Measurements from ENCODE around the gene NEUROG3.

NEUROG3 gene

DNA sequence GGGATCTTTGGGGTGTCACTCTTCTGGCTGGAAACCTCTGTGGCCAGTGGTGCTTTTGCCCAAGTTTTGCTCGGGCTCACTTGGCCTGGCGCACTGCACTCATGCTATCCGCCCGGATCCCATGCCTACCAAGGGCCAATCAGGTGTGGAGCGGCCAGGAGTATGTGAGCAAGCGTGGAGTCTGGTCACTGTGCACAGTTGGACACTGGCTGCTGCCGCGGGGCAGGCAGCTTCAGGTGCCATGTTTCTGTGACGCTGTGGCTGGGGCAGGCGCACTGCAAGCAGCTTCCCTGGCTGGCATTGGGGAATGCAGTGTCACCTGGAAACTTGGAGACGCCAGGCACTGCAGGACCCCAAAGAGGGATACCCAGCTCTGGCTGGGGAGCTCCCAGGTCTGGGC lies 45.3 kb downstream of the NEUROG3 start:
- Histone ChIP-seq H3K27me3 (ENCODE audit: insufficient read depth, low read depth) (no peaks in the 10 kb centered on the region), H2AFZ (ENCODE audit: low read depth) (no peak overlapping the region), H3K79me2 (ENCODE audit: insufficient read depth, low read depth) (no peaks in the 10 kb centered on the region), H3K4me3 (IDR thresholded peaks at IDR 0.05; ENCODE audit: insufficient read depth, low read depth, low read length) (no peak overlapping the region), H3K4me1 (ENCODE audit: low read depth, poor library complexity, severe bottlenecking) (no peaks in the 10 kb centered on the region), H3K36me3 (ENCODE audit: insufficient read depth) (no peaks in the 10 kb centered on the region), H3K9ac (no peak overlapping the region), H4K20me1 (ENCODE audit: insufficient read depth) (no peaks in the 10 kb centered on the region), H3K27ac (no peak overlapping the region), H3K4me2 (no peak overlapping the region)
- TF ChIP-seq, protein P1, sequence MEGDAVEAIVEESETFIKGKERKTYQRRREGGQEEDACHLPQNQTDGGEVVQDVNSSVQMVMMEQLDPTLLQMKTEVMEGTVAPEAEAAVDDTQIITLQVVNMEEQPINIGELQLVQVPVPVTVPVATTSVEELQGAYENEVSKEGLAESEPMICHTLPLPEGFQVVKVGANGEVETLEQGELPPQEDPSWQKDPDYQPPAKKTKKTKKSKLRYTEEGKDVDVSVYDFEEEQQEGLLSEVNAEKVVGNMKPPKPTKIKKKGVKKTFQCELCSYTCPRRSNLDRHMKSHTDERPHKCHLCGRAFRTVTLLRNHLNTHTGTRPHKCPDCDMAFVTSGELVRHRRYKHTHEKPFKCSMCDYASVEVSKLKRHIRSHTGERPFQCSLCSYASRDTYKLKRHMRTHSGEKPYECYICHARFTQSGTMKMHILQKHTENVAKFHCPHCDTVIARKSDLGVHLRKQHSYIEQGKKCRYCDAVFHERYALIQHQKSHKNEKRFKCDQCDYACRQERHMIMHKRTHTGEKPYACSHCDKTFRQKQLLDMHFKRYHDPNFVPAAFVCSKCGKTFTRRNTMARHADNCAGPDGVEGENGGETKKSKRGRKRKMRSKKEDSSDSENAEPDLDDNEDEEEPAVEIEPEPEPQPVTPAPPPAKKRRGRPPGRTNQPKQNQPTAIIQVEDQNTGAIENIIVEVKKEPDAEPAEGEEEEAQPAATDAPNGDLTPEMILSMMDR (conservative IDR thresholded peaks at IDR 0.05; ENCODE audit: low read depth, low read length), result no peak
